WTC11 (cell line): Measurements from ENCODE around the gene NOP56. TPM values are rescaled to one million over a fixed set of nuclear protein-coding genes. Genes with fewer than 3 reads are reported as not detected.

Experiments used
- ATAC-seq: fragments of 200-7000 bp; cut with Tn5 transposase; 2 replicates; pipeline ENCODE4 v1.10.0; 2021; ENCODE audit warnings: mild to moderate bottlenecking, moderate library complexity
- CTCF ChIA-PET: fragments of 300-600 bp; sonication (Branson Sonifier 250); formaldehyde crosslinking; loops from one replicate; lab custom pipeline; 2021; ENCODE audit warnings: antibody characterized with exemption; lab: Charles Lee
- POLR2A ChIA-PET: fragments of 350-600 bp; sonication (Branson Sonifier 250); formaldehyde crosslinking; loops from one replicate; lab custom pipeline; 2021; ENCODE audit warnings: antibody characterized with exemption; lab: Charles Lee
- DNase-seq: peaks from one replicate; pipeline ENCODE4 v3.0.0; 2021; ENCODE audit warnings: low spot score
- H3K27ac Mint-ChIP-seq: 2 replicates; pipeline ENCODE4 v1.8.0; 2021; ENCODE audit warnings: mixed read lengths
- H3K27me3 Mint-ChIP-seq: 2 replicates; pipeline ENCODE4 v1.8.0; 2021; ENCODE audit warnings: low read depth, mild to moderate bottlenecking, moderate library complexity, mixed read lengths
- H3K36me3 Mint-ChIP-seq: 2 replicates; pipeline ENCODE4 v1.8.0; 2021; ENCODE audit warnings: mixed read lengths
- H3K4me1 Mint-ChIP-seq: 2 replicates; pipeline ENCODE4 v1.8.0; 2022; ENCODE audit warnings: mixed read lengths
- H3K4me3 Mint-ChIP-seq: 2 replicates; pipeline ENCODE4 v1.8.0; 2021; ENCODE audit warnings: mild to moderate bottlenecking, moderate library complexity, mixed read lengths
- H3K9me3 Mint-ChIP-seq: 2 replicates; pipeline ENCODE4 v1.8.0; 2021; ENCODE audit warnings: mixed read lengths
- ATF2 ChIP-seq: sonication (generic); formaldehyde crosslinking; IDR thresholded peaks from 2 replicates; pipeline ENCODE4 v1.8.1; 2022; ENCODE audit warnings: low read depth, missing genetic modification reagents, borderline replicate concordance
- E2F5 ChIP-seq: sonication (generic); formaldehyde crosslinking; IDR thresholded peaks from 2 replicates; pipeline ENCODE4 v1.8.1; 2022; ENCODE audit warnings: mild to moderate bottlenecking, moderate library complexity, missing genetic modification reagents
- ESRRA ChIP-seq: sonication (generic); formaldehyde crosslinking; IDR thresholded peaks from 2 replicates; pipeline ENCODE4 v1.8.1; 2022; ENCODE audit warnings: mild to moderate bottlenecking, missing genetic modification reagents, borderline replicate concordance
- GRHL2 ChIP-seq: fragments of 250-450 bp; sonication (Bioruptor Pico); IDR thresholded peaks from 2 replicates; pipeline ENCODE4 v1.8.0; 2022; ENCODE audit warnings: mild to moderate bottlenecking, moderate library complexity; ENCODE audit not compliant: insufficient replicate concordance, severe bottlenecking
- HMGA2 ChIP-seq: fragments of 250-450 bp; sonication (Bioruptor Pico); IDR thresholded peaks from 2 replicates; pipeline ENCODE4 v1.4.0; 2021; ENCODE audit warnings: mild to moderate bottlenecking, moderate library complexity
- IRF1 ChIP-seq: sonication (generic); formaldehyde crosslinking; IDR thresholded peaks from 2 replicates; pipeline ENCODE4 v1.8.0; 2023; ENCODE audit warnings: missing genetic modification reagents
- JAZF1 ChIP-seq: fragments of 250-450 bp; sonication (Bioruptor Pico); IDR thresholded peaks from 2 replicates; pipeline ENCODE4 v1.9.0; 2021; ENCODE audit warnings: moderate library complexity, mild to moderate bottlenecking, inconsistent platforms
- NR3C1 ChIP-seq: sonication (generic); formaldehyde crosslinking; conservative IDR thresholded peaks from 2 replicates; pipeline ENCODE4 v1.8.1; 2023; ENCODE audit warnings: low read depth, mild to moderate bottlenecking, missing genetic modification reagents
- PREB ChIP-seq: sonication (generic); formaldehyde crosslinking; IDR thresholded peaks from 2 replicates; pipeline ENCODE4 v1.8.1; 2022; ENCODE audit warnings: mild to moderate bottlenecking, missing genetic modification reagents, moderate library complexity, borderline replicate concordance
- PRRX2 ChIP-seq: fragments of 250-450 bp; sonication (Bioruptor Pico); IDR thresholded peaks from 2 replicates; pipeline ENCODE4 v1.8.0; 2021; ENCODE audit warnings: mild to moderate bottlenecking
- RELA ChIP-seq: sonication (generic); formaldehyde crosslinking; IDR thresholded peaks from 2 replicates; pipeline ENCODE4 v1.8.1; 2022; ENCODE audit warnings: missing genetic modification reagents, mild to moderate bottlenecking, borderline replicate concordance
- STAT6 ChIP-seq: sonication (generic); formaldehyde crosslinking; conservative IDR thresholded peaks from 2 replicates; pipeline ENCODE4 v1.8.1; 2023; ENCODE audit warnings: mild to moderate bottlenecking, low read depth, missing genetic modification reagents, moderate library complexity
- TCF7 ChIP-seq: sonication (generic); formaldehyde crosslinking; IDR thresholded peaks from 2 replicates; pipeline ENCODE4 v1.8.0; 2022; ENCODE audit warnings: mild to moderate bottlenecking, low read depth, missing genetic modification reagents, moderate library complexity
- TEAD4 ChIP-seq: sonication (generic); formaldehyde crosslinking; IDR thresholded peaks from 2 replicates; pipeline ENCODE4 v1.8.0; 2022; ENCODE audit warnings: mild to moderate bottlenecking, missing genetic modification reagents
- ZNF138 ChIP-seq: sonication (generic); formaldehyde crosslinking; conservative IDR thresholded peaks from 2 replicates; pipeline ENCODE4 v1.8.1; 2022; ENCODE audit warnings: mild to moderate bottlenecking, moderate library complexity, missing genetic modification reagents
- ZNF232 ChIP-seq: sonication (generic); formaldehyde crosslinking; IDR thresholded peaks from 2 replicates; pipeline ENCODE4 v1.8.0; 2022; ENCODE audit warnings: mild to moderate bottlenecking, missing genetic modification reagents
- ZNF263 ChIP-seq: sonication (generic); formaldehyde crosslinking; IDR thresholded peaks from 2 replicates; pipeline ENCODE4 v1.8.1; 2022; ENCODE audit warnings: low read depth, mild to moderate bottlenecking, moderate library complexity, missing genetic modification reagents
- ZNF317 ChIP-seq: sonication (generic); formaldehyde crosslinking; IDR thresholded peaks from 2 replicates; pipeline ENCODE4 v1.8.1; 2023; ENCODE audit warnings: low read depth, mild to moderate bottlenecking, moderate library complexity, missing genetic modification reagents, borderline replicate concordance
- ZNF396 ChIP-seq: fragments of 250-450 bp; sonication (Bioruptor Pico); IDR thresholded peaks from 2 replicates; pipeline ENCODE4 v1.8.0; 2021; ENCODE audit warnings: mild to moderate bottlenecking, moderate library complexity, borderline replicate concordance
- ZNF512 ChIP-seq: sonication (generic); formaldehyde crosslinking; IDR thresholded peaks from 2 replicates; pipeline ENCODE4 v1.8.1; 2022; ENCODE audit warnings: missing genetic modification reagents, borderline replicate concordance
- total RNA-seq: library from RNA; stranded (reverse); gene quantifications from 3 replicates; pipeline ENCODE4 v1.2.3, GENCODE V29; 2021

Gene NOP56
- total RNA-seq, 1 experiment from 2014 or later, result 634 TPM

- TF ChIP-seq RELA (CRISPR knock-in tag), result no peak
- TF ChIP-seq ATF2 (CRISPR knock-in tag), result no peak
- no peak for TF ChIP-seq TCF7 (CRISPR knock-in tag)
- TF ChIP-seq ZNF232, result no peak
- TF ChIP-seq GRHL2 (CRISPR knock-in tag), result no peak
- TF ChIP-seq HMGA2 (CRISPR knock-in tag), result no peak
- TF ChIP-seq ZNF512 (CRISPR knock-in tag), result no peak
- TF ChIP-seq ZNF396 (CRISPR knock-in tag), result no peak
- no peak for TF ChIP-seq ZNF263 (CRISPR knock-in tag)
- no peak for TF ChIP-seq PRRX2 (CRISPR knock-in tag)
- no peak for TF ChIP-seq STAT6
- TF ChIP-seq ESRRA (CRISPR knock-in tag), result no peak
- TF ChIP-seq NR3C1 (CRISPR knock-in tag), result no peak
Measured at GRCh38 chr20:2655331-2656116, 3.1 kb downstream of the NOP56 start (continued).

- ATAC-seq, result no peak
- ChIA-PET POLR2A (no interaction called here), CTCF (no interaction called here)
- Mint-ChIP-seq H3K4me3 (no peak overlapping the region), H3K27ac (peak overlapping the region; percentile 78), H3K9me3 (no peaks in the 10 kb centered on the region), H3K27me3 (no peaks in the 10 kb centered on the region), H3K4me1 (peaks cover 19% of the 10 kb centered on the region), H3K36me3 (peaks cover 86% of the 10 kb centered on the region)
- no peak for DNase-seq
- TF ChIP-seq ZNF317 (CRISPR knock-in tag), result no peak
- no peak for TF ChIP-seq ZNF138 (CRISPR knock-in tag)
- TF ChIP-seq JAZF1 (CRISPR knock-in tag), result no peak
- no peak for TF ChIP-seq GRHL2 (CRISPR knock-in tag)
- TF ChIP-seq IRF1 (CRISPR knock-in tag), result no peak
- no peak for TF ChIP-seq E2F5
- TF ChIP-seq HMGA2 (CRISPR knock-in tag), result no peak
- TF ChIP-seq TCF7 (CRISPR knock-in tag), result no peak
- TF ChIP-seq TEAD4 (CRISPR knock-in tag), result no peak
- no peak for TF ChIP-seq PREB (CRISPR knock-in tag)
Measured at GRCh38 chr20:2656471-2657117, 4.2 kb downstream of the NOP56 start.
